ENCODE data around the gene RAD51B.

Gene RAD51B

DNA sequence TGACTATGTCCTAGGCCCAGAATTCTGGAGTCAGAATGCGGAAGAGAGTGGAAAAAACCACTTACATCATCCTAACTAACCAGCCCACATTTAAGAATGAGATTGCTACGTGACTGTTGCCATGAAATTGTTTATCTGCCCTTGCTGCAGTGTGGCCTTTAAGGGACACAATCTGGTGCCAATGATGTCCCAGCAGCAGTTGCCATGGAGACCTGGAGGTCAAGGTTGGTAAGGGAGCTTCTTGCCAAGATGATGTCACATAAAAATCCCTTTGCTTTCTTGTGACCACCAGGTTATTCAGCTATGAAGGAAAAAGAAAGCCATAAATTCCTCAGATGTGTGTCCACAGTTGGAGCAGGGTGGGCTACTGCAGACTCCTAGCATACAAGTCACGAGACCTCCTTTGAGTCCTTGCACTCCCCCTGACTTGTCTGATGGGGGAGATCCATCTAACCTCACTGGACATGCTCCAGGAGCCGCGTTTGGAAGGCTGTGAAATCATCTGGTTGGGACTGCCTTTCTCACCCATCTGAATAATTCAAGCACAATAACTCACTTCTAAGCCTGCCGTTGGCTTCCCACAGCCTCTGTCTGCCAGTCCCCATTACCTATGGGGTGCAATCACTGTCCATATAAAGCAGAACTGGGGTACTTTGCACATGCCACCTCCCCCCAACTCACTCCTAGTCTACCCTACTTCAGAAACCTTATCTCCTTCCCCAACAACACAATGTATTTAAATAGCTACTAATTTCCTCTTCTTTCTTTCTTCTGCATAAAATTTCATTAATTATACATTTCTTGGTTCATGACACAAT is 807.7 kb downstream of the RAD51B start:
- TF ChIP-seq POLR2A (IDR thresholded peaks at IDR 0.05; ENCODE audit: low read depth, low read length): no peak
- TF ChIP-seq POU2F2 (IDR thresholded peaks at IDR 0.05; ENCODE audit: low read depth, low read length): no peak
- TF ChIP-seq POLR2AphosphoS5 (IDR thresholded peaks at IDR 0.05; ENCODE audit: low read depth, low read length): no peak
- TF ChIP-seq PAX5 (IDR thresholded peaks at IDR 0.05; ENCODE audit: insufficient read depth, low read length, severe bottlenecking): no peak
- no peak for TF ChIP-seq TAF1 (IDR thresholded peaks at IDR 0.05; ENCODE audit: low read depth, low read length)
- no peak for TF ChIP-seq SPI1 (IDR thresholded peaks at IDR 0.05; ENCODE audit: low read depth, low read length)
- DNase-seq (ENCODE audit: insufficient read length, low spot score): no peak
- FAIRE-seq: no peak

DNA sequence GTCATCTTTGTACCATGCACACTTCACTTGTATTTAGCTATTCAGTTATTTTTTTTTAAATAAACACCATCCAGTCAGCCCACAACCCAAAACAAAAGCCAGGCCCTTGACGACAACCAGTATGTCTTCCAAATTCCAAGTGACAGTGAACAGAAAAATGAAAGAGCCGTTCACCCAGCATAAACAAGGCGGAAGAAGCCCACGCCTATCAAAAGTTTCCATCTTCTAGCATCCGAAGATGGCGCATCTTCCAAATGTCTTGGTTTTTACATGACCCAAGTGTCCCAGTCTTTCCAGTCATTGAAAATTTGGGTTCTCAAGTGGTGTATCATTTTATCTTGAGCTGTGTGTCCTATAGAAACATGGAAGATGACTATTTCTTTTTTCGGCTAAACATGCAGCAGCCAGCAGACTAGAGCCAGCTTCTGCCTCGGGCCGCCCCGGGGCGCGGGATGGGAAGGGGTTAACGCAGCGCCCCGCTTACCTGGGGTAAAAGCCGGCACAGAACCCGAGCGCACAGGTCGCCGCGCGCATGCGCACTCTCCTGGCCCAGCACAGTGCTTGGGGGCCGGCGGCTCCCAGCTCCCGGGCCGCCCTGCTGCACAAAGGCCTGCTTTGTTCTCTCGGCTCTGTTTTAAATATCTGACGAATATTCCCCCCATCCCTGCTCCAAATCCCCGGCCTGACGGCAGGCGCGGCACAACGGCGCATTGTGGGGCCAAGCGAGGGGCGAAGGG is 808.5 kb downstream of the RAD51B start:
- peak; percentile 53 for DNase-seq (ENCODE audit: insufficient read length, low spot score)
- no peak for FAIRE-seq
- no peak for TF ChIP-seq PAX5 (IDR thresholded peaks at IDR 0.05; ENCODE audit: insufficient read depth, low read length, severe bottlenecking)
- TF ChIP-seq POLR2A (IDR thresholded peaks at IDR 0.05; ENCODE audit: low read depth, low read length): no peak
- no peak for TF ChIP-seq SPI1 (IDR thresholded peaks at IDR 0.05; ENCODE audit: low read depth, low read length)
- TF ChIP-seq TAF1 (IDR thresholded peaks at IDR 0.05; ENCODE audit: low read depth, low read length): no peak
- no peak for TF ChIP-seq POU2F2 (IDR thresholded peaks at IDR 0.05; ENCODE audit: low read depth, low read length)
- TF ChIP-seq POLR2AphosphoS5 (IDR thresholded peaks at IDR 0.05; ENCODE audit: low read depth, low read length): no peak

DNA sequence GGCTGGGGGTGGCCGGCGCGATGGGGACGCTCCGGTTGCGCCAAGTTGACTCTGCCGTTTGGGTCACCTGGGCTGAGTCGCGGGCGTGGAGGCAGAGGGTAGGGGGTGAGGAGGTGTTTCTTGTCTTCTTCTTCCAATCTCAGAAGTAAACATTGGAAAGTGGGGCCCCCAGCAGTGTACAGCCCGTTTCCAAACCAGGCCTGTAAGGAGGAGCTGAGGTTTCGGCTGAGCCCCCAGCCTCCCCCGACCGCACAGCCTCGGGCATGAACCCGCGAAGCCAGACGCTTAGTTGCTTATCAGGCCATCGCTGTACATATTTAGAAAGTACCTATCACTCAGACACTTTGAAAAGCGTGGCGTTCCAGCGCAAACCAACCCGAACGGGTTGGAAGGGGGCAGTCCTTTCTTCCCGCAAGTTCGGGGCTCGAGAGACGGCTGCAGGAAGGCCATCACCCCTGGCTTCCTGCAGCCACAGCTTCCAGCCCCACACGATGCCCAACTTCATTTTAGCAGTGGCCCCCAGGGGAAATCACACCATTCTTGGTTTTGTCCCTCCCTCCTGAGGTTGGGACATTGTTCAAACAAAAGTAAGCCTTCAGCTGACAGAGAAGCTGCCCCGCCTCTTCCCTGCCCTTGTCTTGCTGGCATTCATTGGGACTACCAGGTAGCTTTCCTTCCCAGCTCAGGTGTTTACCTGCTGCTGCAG is 809.2 kb downstream of the RAD51B start:
- TF ChIP-seq POU2F2 (IDR thresholded peaks at IDR 0.05; ENCODE audit: low read depth, low read length): no peak
- no peak for TF ChIP-seq SPI1 (IDR thresholded peaks at IDR 0.05; ENCODE audit: low read depth, low read length)
- no peak for TF ChIP-seq PAX5 (IDR thresholded peaks at IDR 0.05; ENCODE audit: insufficient read depth, low read length, severe bottlenecking)
- TF ChIP-seq POLR2A (IDR thresholded peaks at IDR 0.05; ENCODE audit: low read depth, low read length): no peak
- TF ChIP-seq TAF1 (IDR thresholded peaks at IDR 0.05; ENCODE audit: low read depth, low read length): no peak
- TF ChIP-seq POLR2AphosphoS5 (IDR thresholded peaks at IDR 0.05; ENCODE audit: low read depth, low read length): no peak
- DNase-seq (ENCODE audit: insufficient read length, low spot score) (no peak), FAIRE-seq (no peak)

DNA sequence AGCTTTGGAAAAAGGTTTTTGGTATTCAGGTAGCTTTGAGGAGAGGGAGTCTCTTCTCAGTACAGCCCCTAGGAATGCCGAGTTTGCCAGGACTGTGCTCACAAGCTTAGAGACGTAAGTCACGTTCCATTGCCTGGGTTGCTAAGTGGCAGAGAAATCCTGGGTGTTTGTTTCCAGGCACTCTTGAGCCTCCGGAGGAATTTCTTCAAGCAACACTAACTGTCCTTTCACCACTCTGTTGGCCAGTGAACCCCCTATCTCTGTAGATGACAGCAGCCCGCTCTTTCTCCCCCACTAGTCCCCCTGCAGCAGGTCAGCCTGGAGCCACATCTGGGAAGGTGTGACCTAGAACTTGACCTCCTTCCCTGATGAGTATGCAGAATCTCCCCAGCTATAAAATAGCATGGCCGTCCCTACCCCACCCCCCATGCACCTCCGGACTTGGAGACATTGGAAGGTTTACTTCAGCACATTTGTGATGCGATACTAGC is 810.5 kb downstream of the RAD51B start:
- FAIRE-seq (no peak), DNase-seq (ENCODE audit: insufficient read length, low spot score) (no peak)
- TF ChIP-seq POLR2AphosphoS5 (IDR thresholded peaks at IDR 0.05; ENCODE audit: low read depth, low read length): no peak
- TF ChIP-seq PAX5 (IDR thresholded peaks at IDR 0.05; ENCODE audit: insufficient read depth, low read length, severe bottlenecking): no peak
- no peak for TF ChIP-seq POLR2A (IDR thresholded peaks at IDR 0.05; ENCODE audit: low read depth, low read length)
- TF ChIP-seq TAF1 (IDR thresholded peaks at IDR 0.05; ENCODE audit: low read depth, low read length): no peak
- no peak for TF ChIP-seq SPI1 (IDR thresholded peaks at IDR 0.05; ENCODE audit: low read depth, low read length)
- TF ChIP-seq POU2F2 (IDR thresholded peaks at IDR 0.05; ENCODE audit: low read depth, low read length): no peak

DNA sequence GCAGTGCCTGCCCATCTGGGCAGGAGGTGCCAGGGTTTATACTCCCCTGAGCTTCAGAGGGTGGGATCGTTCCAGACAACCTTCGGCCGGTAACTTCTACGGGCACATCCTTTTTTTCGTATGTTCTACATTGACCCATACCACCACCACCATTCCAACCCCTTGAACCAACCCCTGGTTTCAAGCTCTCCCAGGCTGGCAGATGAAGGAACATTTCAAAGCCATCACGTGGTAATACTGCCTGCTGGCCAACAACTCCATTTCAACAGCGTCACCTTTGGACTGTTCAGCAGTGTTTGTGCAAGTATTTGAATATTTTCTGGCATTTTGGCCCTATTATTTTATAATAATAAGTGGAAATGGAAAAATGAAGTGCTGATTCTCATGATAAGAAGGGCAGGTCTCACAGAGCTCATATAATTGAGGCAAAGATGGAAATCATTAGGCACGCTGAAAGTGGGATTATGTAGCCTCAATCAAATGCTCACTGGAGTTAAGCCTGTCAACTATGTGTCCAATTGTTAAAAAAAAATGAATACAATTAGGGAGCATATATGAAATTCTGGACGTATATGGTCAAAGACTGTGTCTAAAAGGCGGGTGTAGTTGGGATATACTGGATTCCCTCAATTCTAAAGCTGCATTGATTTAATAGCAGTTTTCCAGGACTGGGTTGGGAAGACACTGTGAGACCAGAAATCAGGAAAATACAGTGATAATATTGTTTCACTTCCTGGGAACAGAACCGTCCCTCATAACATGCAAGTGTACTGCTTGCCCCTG is 811.2 kb downstream of the RAD51B start:
- TF ChIP-seq POLR2A (IDR thresholded peaks at IDR 0.05; ENCODE audit: low read depth, low read length): no peak
- no peak for TF ChIP-seq POU2F2 (IDR thresholded peaks at IDR 0.05; ENCODE audit: low read depth, low read length)
- no peak for TF ChIP-seq POLR2AphosphoS5 (IDR thresholded peaks at IDR 0.05; ENCODE audit: low read depth, low read length)
- TF ChIP-seq SPI1 (IDR thresholded peaks at IDR 0.05; ENCODE audit: low read depth, low read length): no peak
- TF ChIP-seq TAF1 (IDR thresholded peaks at IDR 0.05; ENCODE audit: low read depth, low read length): no peak
- TF ChIP-seq PAX5 (IDR thresholded peaks at IDR 0.05; ENCODE audit: insufficient read depth, low read length, severe bottlenecking): no peak

DNA sequence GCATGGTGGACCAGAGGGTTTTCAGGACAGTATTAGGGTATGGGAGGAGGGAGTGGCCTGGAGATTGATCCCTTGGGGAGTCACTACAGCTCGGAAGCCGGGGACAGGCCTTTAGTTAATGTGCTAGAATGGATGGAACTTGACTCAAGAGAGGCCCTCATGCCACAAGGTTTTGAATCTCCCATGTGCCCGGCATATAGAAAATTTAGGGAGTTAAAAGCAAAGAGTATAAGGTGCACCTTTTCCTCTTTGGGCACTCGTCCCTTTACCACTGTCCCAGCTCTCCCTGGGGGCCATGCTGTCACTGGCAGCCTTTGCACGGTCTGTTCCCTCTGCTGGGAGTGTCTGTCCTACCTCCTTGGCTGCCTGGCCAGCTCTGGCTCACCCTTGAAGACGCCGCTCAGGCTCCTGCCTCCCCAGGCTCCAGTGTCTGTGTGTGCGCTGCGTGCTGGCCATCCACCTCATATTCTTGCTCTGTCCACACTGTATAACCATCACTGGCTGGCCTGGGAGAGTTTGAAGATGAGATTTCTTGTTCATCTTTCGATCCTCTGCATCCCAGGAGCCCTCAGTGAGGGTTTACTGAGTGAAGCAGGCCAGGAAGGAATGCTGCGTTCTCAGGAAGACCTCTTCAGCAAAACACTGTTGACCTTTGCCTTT is 811.9 kb downstream of the RAD51B start:
- FAIRE-seq: no peak
- TF ChIP-seq SPI1 (IDR thresholded peaks at IDR 0.05; ENCODE audit: low read depth, low read length) (no peak), POLR2A (IDR thresholded peaks at IDR 0.05; ENCODE audit: low read depth, low read length) (no peak), POLR2AphosphoS5 (IDR thresholded peaks at IDR 0.05; ENCODE audit: low read depth, low read length) (no peak), PAX5 (IDR thresholded peaks at IDR 0.05; ENCODE audit: insufficient read depth, low read length, severe bottlenecking) (no peak), TAF1 (IDR thresholded peaks at IDR 0.05; ENCODE audit: low read depth, low read length) (no peak), POU2F2 (IDR thresholded peaks at IDR 0.05; ENCODE audit: low read depth, low read length) (no peak)
- no peak for DNase-seq (ENCODE audit: insufficient read length, low spot score)

More for the DNA sequence above, 811.2 kb downstream of the RAD51B start:
- DNase-seq (ENCODE audit: insufficient read length, low spot score) (no peak), FAIRE-seq (no peak)

DNA sequence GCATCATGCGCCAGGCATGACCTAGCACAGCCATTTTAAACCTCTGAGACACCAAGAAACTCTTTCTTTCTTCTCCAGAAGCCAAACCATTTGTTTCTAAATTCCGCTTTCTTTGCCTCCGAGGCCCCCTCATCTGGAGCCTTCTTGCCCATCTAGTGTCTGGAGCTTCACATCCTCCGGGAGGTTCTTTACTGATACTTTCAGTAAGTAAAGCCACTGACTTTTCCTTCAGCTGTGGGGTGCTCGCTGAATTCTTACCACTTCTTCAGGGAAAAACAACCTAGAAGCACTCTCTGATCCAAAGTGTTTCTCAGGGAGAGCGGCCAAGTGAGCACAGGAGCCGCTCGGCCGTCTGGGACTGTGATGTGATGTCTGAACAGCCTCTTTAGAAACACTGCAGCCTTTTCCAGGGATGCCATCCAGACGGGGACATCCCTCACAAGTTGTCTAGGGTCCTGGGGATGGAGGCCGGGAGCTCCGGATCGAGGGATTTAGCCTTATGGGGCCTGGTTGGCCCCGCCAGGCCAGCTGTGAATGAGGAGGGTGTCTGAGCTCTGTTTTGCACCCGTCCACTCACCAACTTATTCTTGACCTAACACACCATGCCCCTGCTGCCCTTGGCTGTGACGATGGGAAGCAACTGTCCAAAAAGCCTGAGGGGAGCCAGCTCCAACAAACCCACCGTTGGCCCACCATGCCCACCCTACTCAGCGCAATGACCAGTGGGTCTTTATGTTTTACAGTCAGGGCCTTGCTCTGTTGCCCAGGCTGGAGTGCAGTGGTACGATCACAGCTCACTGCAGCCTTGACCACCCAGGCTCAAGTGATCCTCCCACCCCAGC is 812.7 kb downstream of the RAD51B start:
- no peak for FAIRE-seq
- TF ChIP-seq POU2F2 (IDR thresholded peaks at IDR 0.05; ENCODE audit: low read depth, low read length) (no peak), POLR2AphosphoS5 (IDR thresholded peaks at IDR 0.05; ENCODE audit: low read depth, low read length) (no peak), SPI1 (IDR thresholded peaks at IDR 0.05; ENCODE audit: low read depth, low read length) (no peak), POLR2A (IDR thresholded peaks at IDR 0.05; ENCODE audit: low read depth, low read length) (no peak), TAF1 (IDR thresholded peaks at IDR 0.05; ENCODE audit: low read depth, low read length) (no peak), PAX5 (IDR thresholded peaks at IDR 0.05; ENCODE audit: insufficient read depth, low read length, severe bottlenecking) (no peak)
- no peak for DNase-seq (ENCODE audit: insufficient read length, low spot score)

All from GM12891 (cell line).